Right ventricle myocardium inferior (tissue), 1 donor: ENCODE results near the gene MAML2. TPM values are rescaled to one million over a fixed set of nuclear protein-coding genes. Genes with fewer than 3 reads are reported as not detected.

Source experiments
- ATAC-seq: fragments of 200-7000 bp; cut with Tn5 transposase; one replicate; pipeline ENCODE4 v1.9.1; 2020; ENCODE audit warnings: mild to moderate bottlenecking, moderate library complexity
- DNase-seq: peaks from one replicate; pipeline ENCODE4 v3.0.0; 2021; ENCODE audit errors: missing footprints
- intact Hi-C: fragments of 100-400 bp; cut with DNase I; formaldehyde crosslinking; loops from one replicate; pipeline ENCODE4 v1.11.0; 2022
- total RNA-seq: library from RNA; stranded (reverse); fragmentation: NEBNext Ultra II Directional; extraction: Animal tissue kit (Norgen Biotek cat#: 25700); gene quantifications from one replicate; pipeline ENCODE4 v1.2.1, GENCODE V29; 2021
- donor health status: DM: no; HTN: yes; CAD: no; lungs with severe emphysema.

Gene MAML2
- total RNA-seq, 1 donor from 2014 or later: 5.2 TPM

GRCh38 chr11:96229354-96229977 is 113.5 kb downstream of the MAML2 start:
- no peak for ATAC-seq
- intact Hi-C loops: no loop called here

GRCh38 chr11:96228910-96229309 is 114.1 kb downstream of the MAML2 start:
- intact Hi-C loops: no loop called here
- no peak for DNase-seq
- no peak for ATAC-seq

More at GRCh38 chr11:96229354-96229977, 113.5 kb downstream of the MAML2 start:
- no peak for DNase-seq

GRCh38 chr11:96228473-96228891 is 114.5 kb downstream of the MAML2 start:
- ATAC-seq (peak; percentile 56), DNase-seq (no peak)
- intact Hi-C loops: no loop called here

- DNase-seq (no peak), ATAC-seq (no peak)
- intact Hi-C loops: no loop called here
Measured at GRCh38 chr11:96227244-96227643, 115.8 kb downstream of the MAML2 start.

- intact Hi-C loops: no loop called here
- no peak for ATAC-seq
- no peak for DNase-seq
Measured at GRCh38 chr11:96223083-96223482, 119.9 kb downstream of the MAML2 start.

GRCh38 chr11:96222102-96222501 is 120.9 kb downstream of the MAML2 start:
- DNase-seq: no peak
- ATAC-seq: no peak
- intact Hi-C loops: no loop called here

GRCh38 chr11:96221244-96222070 is 121.5 kb downstream of the MAML2 start:
- ATAC-seq: peak; percentile 8

GRCh38 chr11:96219981-96220623 is 122.9 kb downstream of the MAML2 start:
- peak; percentile 61 for ATAC-seq
- intact Hi-C loops: loop anchor here (5.0 to 10.0 kb wide), 2 partner anchors 53 to 125 kb away; partner anchors contain the start of gene MAML2
- DNase-seq: no peak

More at GRCh38 chr11:96221244-96222070, 121.5 kb downstream of the MAML2 start:
- DNase-seq: no peak
- intact Hi-C loops: no loop called here

GRCh38 chr11:96218901-96219300 is 124.1 kb downstream of the MAML2 start:
- ATAC-seq: no peak
- intact Hi-C loops: loop anchor here (5.0 to 10.0 kb wide), 2 partner anchors 52 to 126 kb away; partner anchors contain the start of gene MAML2
- DNase-seq: no peak

GRCh38 chr11:96218006-96218405 is 125.0 kb downstream of the MAML2 start:
- ATAC-seq (no peak), DNase-seq (no peak)
- intact Hi-C loops: loop anchor here (5.0 to 10.0 kb wide), 2 partner anchors 51 to 127 kb away; partner anchors contain the start of gene MAML2

- ATAC-seq (no peak), DNase-seq (no peak)
- intact Hi-C loops: loop anchor here (5.0 to 10.0 kb wide), 2 partner anchors 50 to 128 kb away; partner anchors contain the start of gene MAML2
Measured at GRCh38 chr11:96217206-96217605, 125.8 kb downstream of the MAML2 start.

- intact Hi-C loops: loop anchor here (5.0 to 10.0 kb wide), 2 partner anchors 49 to 129 kb away; partner anchors contain the start of gene MAML2
- ATAC-seq: no peak
- no peak for DNase-seq
Measured at GRCh38 chr11:96215826-96216225, 127.2 kb downstream of the MAML2 start.

- intact Hi-C loops: loop anchor here (5.0 to 10.0 kb wide), 2 partner anchors 48 to 130 kb away; partner anchors contain the start of gene MAML2
Measured at GRCh38 chr11:96215110-96215782, 127.7 kb downstream of the MAML2 start.

GRCh38 chr11:96214777-96215109 is 128.3 kb downstream of the MAML2 start:
- intact Hi-C loops: loop anchor here (5.0 to 10.0 kb wide), 2 partner anchors 47 to 130 kb away; partner anchors contain the start of gene MAML2
- ATAC-seq: no peak

More at GRCh38 chr11:96215110-96215782, 127.7 kb downstream of the MAML2 start:
- ATAC-seq: peak; percentile 24
- no peak for DNase-seq

GRCh38 chr11:96213500-96213899 is 129.5 kb downstream of the MAML2 start:
- DNase-seq (no peak), ATAC-seq (peak; percentile 71)
- intact Hi-C loops: loop anchor here (10.0 kb wide), 1 partner anchor 131 kb away; the partner anchor contains the start of gene MAML2

More at GRCh38 chr11:96214777-96215109, 128.3 kb downstream of the MAML2 start:
- no peak for DNase-seq

- DNase-seq (no peak), ATAC-seq (no peak)
- intact Hi-C loops: loop anchor here (10.0 kb wide), 1 partner anchor 133 kb away; the partner anchor contains the start of gene MAML2
Measured at GRCh38 chr11:96211436-96211835, 131.6 kb downstream of the MAML2 start.

GRCh38 chr11:96207459-96208449 is 135.2 kb downstream of the MAML2 start:
- intact Hi-C loops: no loop called here
- no peak for ATAC-seq
- no peak for DNase-seq
